ENCODE data around the gene CDH22. TPM values are rescaled to one million over a fixed set of nuclear protein-coding genes. Genes with fewer than 3 reads are reported as not detected.

CDH22 gene
- total RNA-seq, 1 experiment from 2014 or later, result not detected

DNA sequence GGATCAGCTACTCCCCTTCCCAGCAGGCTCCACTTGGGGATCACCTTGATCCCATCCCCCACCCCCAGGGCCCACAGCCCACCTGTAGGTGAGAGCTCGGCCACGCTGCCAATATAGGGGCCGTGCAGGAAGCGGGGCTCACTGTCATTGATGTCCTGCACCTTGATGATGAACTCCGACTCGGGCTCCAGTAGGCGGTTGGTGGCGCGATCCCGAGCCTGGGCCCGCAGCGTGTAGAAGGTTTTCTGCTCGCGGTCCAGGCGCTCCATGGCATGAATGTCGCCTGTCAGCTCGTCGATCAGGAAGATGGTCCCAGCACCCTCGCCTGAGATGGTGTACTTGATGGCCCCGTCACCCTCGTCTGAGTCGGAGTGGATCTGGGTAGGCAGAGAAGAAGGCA is 67.4 kb downstream of the CDH22 start:
- ATAC-seq (no peak), DNase-seq (ENCODE audit: low read depth, low spot score) (no peak)
- intact Hi-C loops (cut with micrococcal nuclease; ENCODE audit: unreplicated experiment), result no loop called here
- TF ChIP-seq TCF7L2 (IDR thresholded peaks at IDR 0.05; ENCODE audit: low read depth, low read length) (no peak), SIN3A (IDR thresholded peaks at IDR 0.05; ENCODE audit: borderline replicate concordance, insufficient read depth, low read depth, low read length) (no peak), REST (IDR thresholded peaks at IDR 0.05; ENCODE audit: insufficient read depth in 1 of 2, low read depth in 2 of 2, low read length in 1 of 2) (no peak), POLR2AphosphoS5 (IDR thresholded peaks at IDR 0.05; ENCODE audit: low read depth, low read length) (no peak)
- TF ChIP-seq, protein P1, sequence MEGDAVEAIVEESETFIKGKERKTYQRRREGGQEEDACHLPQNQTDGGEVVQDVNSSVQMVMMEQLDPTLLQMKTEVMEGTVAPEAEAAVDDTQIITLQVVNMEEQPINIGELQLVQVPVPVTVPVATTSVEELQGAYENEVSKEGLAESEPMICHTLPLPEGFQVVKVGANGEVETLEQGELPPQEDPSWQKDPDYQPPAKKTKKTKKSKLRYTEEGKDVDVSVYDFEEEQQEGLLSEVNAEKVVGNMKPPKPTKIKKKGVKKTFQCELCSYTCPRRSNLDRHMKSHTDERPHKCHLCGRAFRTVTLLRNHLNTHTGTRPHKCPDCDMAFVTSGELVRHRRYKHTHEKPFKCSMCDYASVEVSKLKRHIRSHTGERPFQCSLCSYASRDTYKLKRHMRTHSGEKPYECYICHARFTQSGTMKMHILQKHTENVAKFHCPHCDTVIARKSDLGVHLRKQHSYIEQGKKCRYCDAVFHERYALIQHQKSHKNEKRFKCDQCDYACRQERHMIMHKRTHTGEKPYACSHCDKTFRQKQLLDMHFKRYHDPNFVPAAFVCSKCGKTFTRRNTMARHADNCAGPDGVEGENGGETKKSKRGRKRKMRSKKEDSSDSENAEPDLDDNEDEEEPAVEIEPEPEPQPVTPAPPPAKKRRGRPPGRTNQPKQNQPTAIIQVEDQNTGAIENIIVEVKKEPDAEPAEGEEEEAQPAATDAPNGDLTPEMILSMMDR (IDR thresholded peaks at IDR 0.05), result no peak
- no peaks in the 10 kb centered on the region for H3K36me3 ChIP-seq (ENCODE audit: control insufficient read depth, insufficient read depth, low read length)
- H3K27ac ChIP-seq (ENCODE audit: low read length), result no peak overlapping the region
- H3K9me3 ChIP-seq (ENCODE audit: control insufficient read depth, insufficient read depth, low read depth, low read length), result no peaks in the 10 kb centered on the region
- ChIA-PET CTCF (no interaction called here), POLR2A (no interaction called here)
- H3K4me3 ChIP-seq (ENCODE audit: low read depth in 2 of 2, low read length in 2 of 2), result no peak overlapping the region
- no peaks in the 10 kb centered on the region; the same call in none of the 2 replicates for H3K27me3 ChIP-seq (ENCODE audit: control insufficient read depth, insufficient read depth, low read length)
- in situ Hi-C loops (cut with HindIII; ENCODE audit: low pct_unique_long_range_greater_than_20kb, low sequenced_read_pairs), result no loop called here
- no peaks in the 10 kb centered on the region; the same call in 1 of the 2 replicates for H3K4me1 ChIP-seq (ENCODE audit: control insufficient read depth, insufficient read depth, low read length)
- no TSS peak for BruUV-seq (replicated peaks)

DNA sequence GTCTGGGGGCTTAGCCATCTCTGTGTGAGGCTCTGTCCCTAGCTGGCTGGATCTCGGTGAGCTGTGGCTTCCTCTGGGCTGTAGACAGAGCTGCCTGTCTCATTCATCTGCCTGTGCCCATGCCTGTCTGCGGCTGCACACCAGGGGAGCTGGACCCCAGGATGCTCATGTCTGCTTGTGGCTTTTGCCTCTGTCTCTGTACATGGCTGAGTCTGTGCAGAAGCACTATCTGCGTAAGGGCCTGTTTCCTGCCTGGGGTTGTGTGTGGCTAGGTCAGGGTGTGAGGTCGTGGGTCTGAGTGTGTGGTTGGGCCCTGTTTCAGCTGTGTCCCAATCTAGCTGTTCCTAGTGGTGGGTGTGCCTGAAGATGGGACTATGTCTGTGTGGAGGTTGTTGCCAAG is 68.2 kb downstream of the CDH22 start:
- CTCF ChIA-PET, result no interaction called here
- in situ Hi-C loops (cut with HindIII; ENCODE audit: low pct_unique_long_range_greater_than_20kb, low sequenced_read_pairs), result no loop called here
- TF ChIP-seq TCF7L2 (IDR thresholded peaks at IDR 0.05; ENCODE audit: low read depth, low read length), result no peak
- no peak for TF ChIP-seq REST (IDR thresholded peaks at IDR 0.05; ENCODE audit: insufficient read depth in 1 of 2, low read depth in 2 of 2, low read length in 1 of 2)
- no peak overlapping the region for H3K27ac ChIP-seq (ENCODE audit: low read length)
- BruUV-seq (replicated peaks), result no TSS peak
- POLR2A ChIA-PET, result no interaction called here
- H3K36me3 ChIP-seq (ENCODE audit: control insufficient read depth, insufficient read depth, low read length), result no peaks in the 10 kb centered on the region
- ATAC-seq, result no peak
- H3K4me1 ChIP-seq (ENCODE audit: control insufficient read depth, insufficient read depth, low read length), result no peaks in the 10 kb centered on the region; the same call in 1 of the 2 replicates
- no peaks in the 10 kb centered on the region; the same call in 1 of the 2 replicates for H3K27me3 ChIP-seq (ENCODE audit: control insufficient read depth, insufficient read depth, low read length)
- no peak overlapping the region for H3K4me3 ChIP-seq (ENCODE audit: low read depth in 2 of 2, low read length in 2 of 2)
- no peaks in the 10 kb centered on the region for H3K9me3 ChIP-seq (ENCODE audit: control insufficient read depth, insufficient read depth, low read depth, low read length)
- no peak for DNase-seq (ENCODE audit: low read depth, low spot score)
- intact Hi-C loops (cut with micrococcal nuclease; ENCODE audit: unreplicated experiment), result no loop called here
